ENCODE results near the gene DNAJC18.

DNAJC18 gene

GRCh38 chr5:139403418-139403786 is 35.9 kb downstream of the DNAJC18 start:
- peak overlapping the region; percentile 75 for H3K4me3 ChIP-seq (ENCODE audit: low read depth, low read length)
- H2AFZ ChIP-seq (ENCODE audit: low read length, unreplicated experiment) = peak overlapping the region; percentile 80
- peaks cover 11% of the 10 kb centered on the region for H3K4me1 ChIP-seq (ENCODE audit: control insufficient read depth, insufficient read depth, low read length, unreplicated experiment)
- no peaks in the 10 kb centered on the region for H3K36me3 ChIP-seq (ENCODE audit: insufficient read depth, low read length)
- no peaks in the 10 kb centered on the region for H3K79me2 ChIP-seq (ENCODE audit: control insufficient read depth, insufficient read depth, low read length, unreplicated experiment)
- H3K27me3 ChIP-seq (ENCODE audit: insufficient read depth, low read length) = no peaks in the 10 kb centered on the region
- peak overlapping the region; percentile 90 for H3K27ac ChIP-seq (ENCODE audit: low read depth, low read length)

- no peaks in the 10 kb centered on the region for H3K79me2 ChIP-seq (ENCODE audit: control insufficient read depth, insufficient read depth, low read length, unreplicated experiment)
- H3K27me3 ChIP-seq (ENCODE audit: insufficient read depth, low read length) = no peaks in the 10 kb centered on the region
- H3K4me3 ChIP-seq (ENCODE audit: low read depth, low read length) = peak overlapping the region; percentile 75
- H3K27ac ChIP-seq (ENCODE audit: low read depth, low read length) = no peak overlapping the region
- H3K36me3 ChIP-seq (ENCODE audit: insufficient read depth, low read length) = no peaks in the 10 kb centered on the region
- peaks cover 11% of the 10 kb centered on the region for H3K4me1 ChIP-seq (ENCODE audit: control insufficient read depth, insufficient read depth, low read length, unreplicated experiment)
- no peak overlapping the region for H2AFZ ChIP-seq (ENCODE audit: low read length, unreplicated experiment)
Measured at GRCh38 chr5:139402561-139403158, 36.7 kb downstream of the DNAJC18 start.

- H2AFZ ChIP-seq (ENCODE audit: low read length, unreplicated experiment) = no peak overlapping the region
- no peak overlapping the region for H3K27ac ChIP-seq (ENCODE audit: low read depth, low read length)
- peaks cover 11% of the 10 kb centered on the region for H3K4me1 ChIP-seq (ENCODE audit: control insufficient read depth, insufficient read depth, low read length, unreplicated experiment)
- no peaks in the 10 kb centered on the region for H3K27me3 ChIP-seq (ENCODE audit: insufficient read depth, low read length)
- H3K4me3 ChIP-seq (ENCODE audit: low read depth, low read length) = no peak overlapping the region
- H3K36me3 ChIP-seq (ENCODE audit: insufficient read depth, low read length) = no peaks in the 10 kb centered on the region
- H3K79me2 ChIP-seq (ENCODE audit: control insufficient read depth, insufficient read depth, low read length, unreplicated experiment) = no peaks in the 10 kb centered on the region
Measured at GRCh38 chr5:139401546-139401945, 37.8 kb downstream of the DNAJC18 start.

GRCh38 chr5:139399501-139400121 is 39.7 kb downstream of the DNAJC18 start:
- H3K27ac ChIP-seq (ENCODE audit: low read depth, low read length) = no peak overlapping the region
- no peaks in the 10 kb centered on the region for H3K27me3 ChIP-seq (ENCODE audit: insufficient read depth, low read length)

GRCh38 chr5:139397921-139398320 is 41.4 kb downstream of the DNAJC18 start:
- H2AFZ ChIP-seq (ENCODE audit: low read length, unreplicated experiment) = no peak overlapping the region
- peaks cover 8% of the 10 kb centered on the region; the same call in 1 of the 2 replicates for H3K27me3 ChIP-seq (ENCODE audit: insufficient read depth, low read length)
- peaks cover 3% of the 10 kb centered on the region for H3K4me1 ChIP-seq (ENCODE audit: control insufficient read depth, insufficient read depth, low read length, unreplicated experiment)
- H3K36me3 ChIP-seq (ENCODE audit: insufficient read depth, low read length) = no peaks in the 10 kb centered on the region
- no peak overlapping the region for H3K27ac ChIP-seq (ENCODE audit: low read depth, low read length)
- H3K79me2 ChIP-seq (ENCODE audit: control insufficient read depth, insufficient read depth, low read length, unreplicated experiment) = no peaks in the 10 kb centered on the region
- no peak overlapping the region for H3K4me3 ChIP-seq (ENCODE audit: low read depth, low read length)

More at GRCh38 chr5:139399501-139400121, 39.7 kb downstream of the DNAJC18 start:
- Histone ChIP-seq H2AFZ (ENCODE audit: low read length, unreplicated experiment) (no peak overlapping the region), H3K36me3 (ENCODE audit: insufficient read depth, low read length) (no peaks in the 10 kb centered on the region), H3K4me1 (ENCODE audit: control insufficient read depth, insufficient read depth, low read length, unreplicated experiment) (peaks cover 11% of the 10 kb centered on the region), H3K4me3 (ENCODE audit: low read depth, low read length) (no peak overlapping the region), H3K79me2 (ENCODE audit: control insufficient read depth, insufficient read depth, low read length, unreplicated experiment) (no peaks in the 10 kb centered on the region)

- Histone ChIP-seq H3K4me3 (ENCODE audit: low read depth, low read length) (no peak overlapping the region), H3K79me2 (ENCODE audit: control insufficient read depth, insufficient read depth, low read length, unreplicated experiment) (no peaks in the 10 kb centered on the region), H3K27ac (ENCODE audit: low read depth, low read length) (no peak overlapping the region), H3K4me1 (ENCODE audit: control insufficient read depth, insufficient read depth, low read length, unreplicated experiment) (peaks cover 4% of the 10 kb centered on the region), H3K27me3 (ENCODE audit: insufficient read depth, low read length) (peaks cover 8% of the 10 kb centered on the region; the same call in 1 of the 2 replicates), H3K36me3 (ENCODE audit: insufficient read depth, low read length) (no peaks in the 10 kb centered on the region), H2AFZ (ENCODE audit: low read length, unreplicated experiment) (no peak overlapping the region)
Measured at GRCh38 chr5:139396691-139397090, 42.6 kb downstream of the DNAJC18 start.

- no peak overlapping the region for H3K27ac ChIP-seq (ENCODE audit: low read depth, low read length)
- no peak overlapping the region for H2AFZ ChIP-seq (ENCODE audit: low read length, unreplicated experiment)
- peaks cover 10% of the 10 kb centered on the region for H3K4me1 ChIP-seq (ENCODE audit: control insufficient read depth, insufficient read depth, low read length, unreplicated experiment)
- H3K27me3 ChIP-seq (ENCODE audit: insufficient read depth, low read length) = peaks cover 8% of the 10 kb centered on the region; the same call in 1 of the 2 replicates
- H3K4me3 ChIP-seq (ENCODE audit: low read depth, low read length) = no peak overlapping the region
- no peaks in the 10 kb centered on the region for H3K79me2 ChIP-seq (ENCODE audit: control insufficient read depth, insufficient read depth, low read length, unreplicated experiment)
- H3K36me3 ChIP-seq (ENCODE audit: insufficient read depth, low read length) = no peaks in the 10 kb centered on the region
Measured at GRCh38 chr5:139395844-139396640, 43.3 kb downstream of the DNAJC18 start.

GRCh38 chr5:139394654-139395566 is 44.4 kb downstream of the DNAJC18 start, which contains the start of gene PROB1:
Gene PROB1 (minus strand): TSS chr5:139395104. CDS start chr5:139395081, 23 bp downstream.
- H3K4me3 ChIP-seq (ENCODE audit: low read depth, low read length) = peak within 1 kb of the TSS; percentile 77
- H3K27me3 ChIP-seq (ENCODE audit: insufficient read depth, low read length) = peaks cover 8% of the 10 kb centered on the region; the same call in 1 of the 2 replicates
- H3K27ac ChIP-seq (ENCODE audit: low read depth, low read length) = no peak within 1 kb of the TSS
- no peaks in the 10 kb centered on the region for H3K36me3 ChIP-seq (ENCODE audit: insufficient read depth, low read length)
- H3K4me1 ChIP-seq (ENCODE audit: control insufficient read depth, insufficient read depth, low read length, unreplicated experiment) = peaks cover 14% of the 10 kb centered on the region
- H2AFZ ChIP-seq (ENCODE audit: low read length, unreplicated experiment) = peak within 1 kb of the TSS; percentile 28
- H3K79me2 ChIP-seq (ENCODE audit: control insufficient read depth, insufficient read depth, low read length, unreplicated experiment) = no peaks in the 10 kb centered on the region

- H2AFZ ChIP-seq (ENCODE audit: low read length, unreplicated experiment) = peak overlapping the region; percentile 28
- peaks cover 8% of the 10 kb centered on the region; the same call in 1 of the 2 replicates for H3K27me3 ChIP-seq (ENCODE audit: insufficient read depth, low read length)
- H3K36me3 ChIP-seq (ENCODE audit: insufficient read depth, low read length) = no peaks in the 10 kb centered on the region
- peaks cover 14% of the 10 kb centered on the region for H3K4me1 ChIP-seq (ENCODE audit: control insufficient read depth, insufficient read depth, low read length, unreplicated experiment)
- no peak overlapping the region for H3K27ac ChIP-seq (ENCODE audit: low read depth, low read length)
- no peaks in the 10 kb centered on the region for H3K79me2 ChIP-seq (ENCODE audit: control insufficient read depth, insufficient read depth, low read length, unreplicated experiment)
- H3K4me3 ChIP-seq (ENCODE audit: low read depth, low read length) = peak overlapping the region; percentile 77
Measured at GRCh38 chr5:139394123-139394653, 45.1 kb downstream of the DNAJC18 start.

All from ACC112 (cell line).